GM10266 (cell line): Measurements from ENCODE around the gene SLC6A17.

Experiments used
- DNase-seq: peaks from one replicate; pipeline ENCODE4 v3.0.0; 2012; ENCODE audit errors: extremely low spot score
- TF ChIP-seq, protein P1 (sequence below): IDR thresholded peaks from 2 replicates; pipeline ENCODE4 v1.5.1; 2012; ENCODE audit warnings: mild to moderate bottlenecking, low read depth; ENCODE audit not compliant: control insufficient read depth, insufficient read depth; ENCODE audit errors: missing control alignments

SLC6A17 gene

DNA sequence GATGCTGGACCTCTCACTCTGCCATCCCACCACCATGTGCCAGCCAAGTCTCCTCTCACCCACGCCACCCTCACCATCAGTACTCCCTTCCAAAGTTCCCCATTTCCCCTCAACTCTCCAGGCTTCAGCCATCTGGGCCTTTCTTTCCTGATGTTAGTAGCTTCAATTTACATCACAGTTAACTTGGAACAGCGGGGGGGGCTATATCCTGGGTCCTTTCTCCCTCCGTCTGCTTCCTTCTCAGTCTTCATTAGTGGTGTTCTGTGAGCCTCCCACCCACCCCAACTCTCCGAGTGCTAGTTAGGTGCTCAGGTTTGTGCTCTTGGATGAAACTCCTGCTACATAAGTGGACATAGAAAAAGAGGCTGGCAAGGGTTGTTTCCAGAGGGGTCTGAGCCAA, 91.8 kb downstream of the SLC6A17 start:
- TF ChIP-seq, protein P1, sequence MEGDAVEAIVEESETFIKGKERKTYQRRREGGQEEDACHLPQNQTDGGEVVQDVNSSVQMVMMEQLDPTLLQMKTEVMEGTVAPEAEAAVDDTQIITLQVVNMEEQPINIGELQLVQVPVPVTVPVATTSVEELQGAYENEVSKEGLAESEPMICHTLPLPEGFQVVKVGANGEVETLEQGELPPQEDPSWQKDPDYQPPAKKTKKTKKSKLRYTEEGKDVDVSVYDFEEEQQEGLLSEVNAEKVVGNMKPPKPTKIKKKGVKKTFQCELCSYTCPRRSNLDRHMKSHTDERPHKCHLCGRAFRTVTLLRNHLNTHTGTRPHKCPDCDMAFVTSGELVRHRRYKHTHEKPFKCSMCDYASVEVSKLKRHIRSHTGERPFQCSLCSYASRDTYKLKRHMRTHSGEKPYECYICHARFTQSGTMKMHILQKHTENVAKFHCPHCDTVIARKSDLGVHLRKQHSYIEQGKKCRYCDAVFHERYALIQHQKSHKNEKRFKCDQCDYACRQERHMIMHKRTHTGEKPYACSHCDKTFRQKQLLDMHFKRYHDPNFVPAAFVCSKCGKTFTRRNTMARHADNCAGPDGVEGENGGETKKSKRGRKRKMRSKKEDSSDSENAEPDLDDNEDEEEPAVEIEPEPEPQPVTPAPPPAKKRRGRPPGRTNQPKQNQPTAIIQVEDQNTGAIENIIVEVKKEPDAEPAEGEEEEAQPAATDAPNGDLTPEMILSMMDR: no peak
- no peak for DNase-seq

DNA sequence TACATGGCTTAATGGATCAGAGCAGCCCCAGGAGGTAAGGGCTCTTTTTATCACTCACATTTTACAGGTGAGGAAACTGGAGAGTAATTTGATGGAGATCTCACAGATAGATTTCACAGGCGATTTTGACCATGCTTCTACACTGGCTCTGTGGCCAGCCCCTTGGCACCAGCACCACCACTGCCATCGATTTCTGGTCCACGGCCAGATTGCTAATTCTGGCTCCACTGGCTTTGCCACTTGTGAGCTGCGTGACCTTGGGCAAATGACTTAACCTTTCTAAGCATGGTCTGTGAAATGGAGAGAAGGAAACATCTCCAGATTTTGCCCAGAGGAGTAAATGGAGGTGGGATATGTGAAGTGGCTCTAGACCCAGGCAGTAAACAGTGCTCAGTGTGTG, 92.4 kb downstream of the SLC6A17 start:
- DNase-seq: no peak

DNA sequence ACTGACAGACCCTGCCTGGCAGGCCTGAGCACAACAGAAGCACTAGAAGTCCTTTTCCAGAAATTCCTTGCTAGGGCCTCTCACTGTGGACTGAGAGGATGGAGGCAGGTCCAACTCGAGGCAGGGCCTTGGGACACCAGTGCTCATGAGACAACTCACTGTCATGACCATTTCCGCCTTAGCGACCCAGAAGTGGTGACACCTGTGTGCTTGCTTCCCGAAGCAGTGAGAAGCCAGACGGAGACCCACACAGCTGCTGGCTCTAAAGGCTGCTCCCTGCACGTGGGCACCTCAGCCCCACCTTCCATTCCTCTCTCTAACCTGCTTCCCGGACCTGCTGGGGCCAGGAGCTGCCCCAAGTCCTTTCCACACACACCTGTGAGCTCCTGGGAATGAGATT, 92.9 kb downstream of the SLC6A17 start:
- TF ChIP-seq, protein P1: no peak
- DNase-seq: no peak

More for the DNA sequence above, 92.4 kb downstream of the SLC6A17 start:
- TF ChIP-seq, protein P1: no peak

DNA sequence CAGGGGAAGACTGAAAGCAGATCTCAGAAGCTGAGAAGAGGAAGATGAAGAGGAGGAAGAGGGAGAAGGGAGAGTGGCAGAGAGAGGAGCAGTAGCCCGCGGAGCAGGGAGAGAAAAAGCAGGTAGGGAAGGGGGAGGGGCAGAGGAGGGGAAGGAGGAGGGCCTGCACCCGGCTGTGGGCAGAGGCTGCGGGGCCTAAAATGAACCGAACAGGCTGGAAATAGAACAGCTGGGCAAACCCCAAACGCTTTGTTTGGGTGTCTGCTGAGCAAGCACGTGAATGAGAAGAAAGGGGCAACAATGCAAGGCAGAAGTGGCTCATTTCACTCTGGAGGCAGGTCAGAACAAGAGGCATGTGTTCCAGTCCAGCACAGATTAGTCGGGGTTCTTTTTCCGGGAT, 93.3 kb downstream of the SLC6A17 start:
- DNase-seq: no peak
- TF ChIP-seq, protein P1: no peak

DNA sequence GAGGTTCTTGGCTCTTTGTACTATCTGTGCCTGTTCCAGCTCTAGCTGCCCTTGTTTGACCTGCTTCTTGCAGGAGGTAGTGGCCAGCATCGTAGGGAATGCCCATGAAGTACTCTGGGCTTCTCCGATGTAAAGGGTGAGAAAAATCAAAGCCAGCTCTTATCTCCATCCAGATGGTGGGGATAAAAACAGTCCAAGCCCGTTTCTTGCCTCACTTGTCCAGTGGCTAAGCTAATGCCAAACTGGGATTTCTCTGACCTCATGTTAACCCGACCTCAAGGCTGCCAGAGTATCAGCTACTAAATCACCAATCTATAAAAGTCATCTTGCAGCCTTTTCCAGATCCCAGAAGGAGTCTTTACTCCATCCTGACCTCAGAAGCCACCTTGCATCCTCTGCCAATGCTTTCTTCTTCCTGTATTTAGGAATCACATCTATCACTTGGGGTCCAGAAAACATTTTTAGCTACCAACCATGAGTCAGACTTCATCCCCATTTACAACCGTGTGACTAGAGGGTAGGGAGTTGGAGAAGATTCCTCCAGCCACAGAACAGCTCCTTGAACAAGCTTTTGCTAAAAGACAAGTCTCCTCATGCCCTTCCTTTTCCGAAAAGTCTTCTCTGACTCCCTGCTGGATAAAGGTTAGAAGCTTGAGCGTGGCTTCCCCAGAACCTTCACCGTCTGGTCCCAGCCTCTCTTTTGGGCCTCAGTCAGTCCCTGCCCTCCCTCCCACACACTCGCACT, 95.8 kb downstream of the SLC6A17 start:
- TF ChIP-seq, protein P1: no peak
- DNase-seq: no peak

DNA sequence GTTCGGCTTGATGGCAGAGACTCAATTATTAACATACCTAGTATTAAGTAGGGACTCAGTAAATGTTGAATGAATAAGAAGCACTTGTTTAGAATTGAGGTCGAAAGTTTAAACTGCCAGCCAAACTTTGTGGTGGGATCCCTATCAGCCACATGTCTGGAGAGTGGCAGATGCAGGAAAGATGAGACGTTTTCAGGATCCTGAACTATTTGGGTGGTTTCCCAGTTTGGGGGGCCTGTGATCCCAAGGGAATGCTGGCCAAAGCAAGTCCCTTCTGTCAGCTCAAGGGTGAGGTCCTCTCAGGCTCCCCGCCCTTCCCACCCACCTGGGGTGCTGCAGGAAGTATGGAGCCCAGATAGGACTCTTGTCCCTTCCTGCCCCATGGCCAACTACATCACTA, 98.5 kb downstream of the SLC6A17 start:
- no peak for DNase-seq

DNA sequence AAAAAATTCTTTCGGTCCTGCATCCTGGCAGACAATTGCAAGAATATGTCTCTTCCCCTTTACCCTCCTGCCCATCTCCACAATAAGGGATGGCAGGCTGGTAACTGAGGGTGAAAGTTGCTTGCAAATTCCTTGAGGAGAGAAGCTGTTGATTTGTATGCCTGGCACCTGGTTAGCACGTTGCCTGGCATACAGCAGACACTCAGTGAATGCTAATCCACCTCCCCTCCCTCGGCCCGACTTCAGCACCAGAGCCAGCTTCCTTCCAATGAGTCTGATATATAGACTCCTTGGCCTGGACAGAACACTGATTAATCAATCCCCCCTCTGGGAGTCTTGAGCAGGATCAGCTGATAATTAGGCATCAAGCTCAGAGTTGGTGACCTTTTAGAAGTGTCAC, 99.0 kb downstream of the SLC6A17 start:
- no peak for DNase-seq
- TF ChIP-seq, protein P1: no peak

More for the DNA sequence above, 98.5 kb downstream of the SLC6A17 start:
- TF ChIP-seq, protein P1: no peak
